B cell (primary cell): ENCODE data around the gene MRM2. TPM values are rescaled to one million over a fixed set of nuclear protein-coding genes. Genes with fewer than 3 reads are reported as not detected.

ENCODE experiments used
- ATAC-seq: fragments of 200-7000 bp; cut with Tn5 transposase; one replicate; pipeline ENCODE4 v1.10.0; 2021; ENCODE audit warnings: low read depth, mild to moderate bottlenecking, moderate number of reproducible peaks, moderate library complexity
- CTCF ChIA-PET: fragments of 350-600 bp; sonication (Branson Sonifier 250); formaldehyde crosslinking; loops from one replicate; lab custom pipeline; 2021; ENCODE audit warnings: antibody characterized with exemption, inconsistent platforms; lab: Charles Lee
- POLR2A ChIA-PET: fragments of 350-600 bp; sonication (Branson Sonifier 250); formaldehyde crosslinking; loops from one replicate; lab custom pipeline; 2021; ENCODE audit warnings: antibody characterized with exemption; lab: Charles Lee
- DNase-seq: peaks from one replicate; pipeline ENCODE4 v3.0.0; 2013
- H2AFZ ChIP-seq: 2 replicates; pipeline ENCODE4 v1.6.1; 2012; ENCODE audit warnings: mild to moderate bottlenecking, low read depth, low read length; ENCODE audit not compliant: insufficient read depth, poor library complexity, severe bottlenecking
- H3K27ac ChIP-seq, 2 donors: 1 replicate in 1 of 2; 2 replicates in 1 of 2; pipeline ENCODE4 v1.5.1; 2012 to 2013; ENCODE audit warnings: low read length in 2 of 2, mild to moderate bottlenecking in 2 of 2, moderate library complexity in 1 of 2
- H3K27me3 ChIP-seq, 4 experiments: fragments of 200-600 bp in 1 of 4; sonication (generic) in 1 of 4; replicated peaks in 1 of 4; 1 replicate in 2 of 4; 2 replicates in 2 of 4; pipeline versions ENCODE4 v1.6.1 to v1.7.0; 2013 to 2016; ENCODE audit warnings: low read length in 3 of 4, mild to moderate bottlenecking in 2 of 4, mixed read lengths in 1 of 4, moderate library complexity in 1 of 4; ENCODE audit not compliant: insufficient read depth in 4 of 4, control insufficient read depth in 3 of 4; ENCODE audit errors: control extremely low read depth in 1 of 4
- H3K36me3 ChIP-seq, 2 experiments: replicated peaks in 1 of 2; 1 replicate in 1 of 2; 2 replicates in 1 of 2; pipeline versions ENCODE4 v1.6.1 to v1.7.1; 2013; ENCODE audit warnings: low read length in 1 of 2; ENCODE audit not compliant: insufficient read depth in 2 of 2, control insufficient read depth in 1 of 2; ENCODE audit errors: control extremely low read depth in 1 of 2, extremely low read depth in 1 of 2
- H3K4me1 ChIP-seq, 2 donors: fragments of 200-600 bp in 1 of 2; sonication (generic) in 1 of 2; 1 replicate in 1 of 2; 2 replicates in 1 of 2; pipeline versions ENCODE4 v1.5.1 to v1.6.1; 2013 to 2017; ENCODE audit warnings: low read length in 2 of 2; ENCODE audit not compliant: control insufficient read depth in 2 of 2, insufficient read depth in 2 of 2
- H3K4me2 ChIP-seq: replicated peaks from 2 replicates; pipeline ENCODE3; 2012; ENCODE audit warnings: mild to moderate bottlenecking, low read depth, low read length; ENCODE audit not compliant: poor library complexity, severe bottlenecking
- H3K4me3 ChIP-seq, 5 experiments: fragments of 200-600 bp in 1 of 5; sonication (generic) in 1 of 5; 1 replicate in 3 of 5; 2 replicates in 2 of 5; pipeline versions ENCODE4 v1.5.1 to v1.7.0; 2011 to 2016; ENCODE audit warnings: low read length in 4 of 5, mild to moderate bottlenecking in 4 of 5, low read depth in 2 of 5, control low read depth in 1 of 5, moderate library complexity in 1 of 5; ENCODE audit not compliant: insufficient read depth in 1 of 5; ENCODE audit errors: control extremely low read depth in 1 of 5, extremely low read depth in 1 of 5
- H3K79me2 ChIP-seq: fragments of 200-600 bp; sonication (generic); one replicate; pipeline ENCODE4 v1.6.0; 2016; ENCODE audit warnings: low read length; ENCODE audit not compliant: control insufficient read depth, insufficient read depth
- H3K9ac ChIP-seq: fragments of 200-600 bp; sonication (generic); 2 replicates; pipeline ENCODE4 v1.6.1; 2017; ENCODE audit warnings: mild to moderate bottlenecking, low read length, moderate library complexity
- H3K9me3 ChIP-seq, 3 donors: one replicate each; pipeline versions ENCODE4 v1.6.1 to v1.7.1; 2013; ENCODE audit warnings: low read length in 2 of 3; ENCODE audit not compliant: control insufficient read depth in 2 of 3, insufficient read depth in 1 of 3; ENCODE audit errors: control extremely low read depth in 1 of 3
- H4K20me1 ChIP-seq: 2 replicates; pipeline ENCODE4 v1.6.0; 2012; ENCODE audit warnings: mild to moderate bottlenecking, low read length; ENCODE audit not compliant: insufficient read depth, control insufficient read depth, poor library complexity, severe bottlenecking
- H3K27ac Mint-ChIP-seq: one replicate; pipeline ENCODE4 v1.8.0; 2021; ENCODE audit warnings: mixed read lengths
- H3K27me3 Mint-ChIP-seq: one replicate; pipeline ENCODE4 v1.8.0; 2021; ENCODE audit warnings: mixed read lengths
- H3K4me1 Mint-ChIP-seq: one replicate; pipeline ENCODE4 v1.8.0; 2021; ENCODE audit warnings: mixed read lengths
- H3K4me3 Mint-ChIP-seq: one replicate; pipeline ENCODE4 v1.8.0; 2021; ENCODE audit warnings: mixed read lengths
- H3K9me3 Mint-ChIP-seq: one replicate; pipeline ENCODE4 v1.8.0; 2022; ENCODE audit warnings: mixed read lengths; ENCODE audit not compliant: insufficient read depth
- CTCF ChIP-seq: fragments of 200-600 bp; IDR thresholded peaks from one replicate; pipeline ENCODE4 v1.8.0; 2022; ENCODE audit warnings: antibody characterized with exemption, mild to moderate bottlenecking
- EZH2 ChIP-seq: IDR thresholded peaks from 2 replicates; pipeline ENCODE4 v1.6.1; 2012; ENCODE audit warnings: borderline replicate concordance, low read depth, mild to moderate bottlenecking, moderate library complexity, low read length; ENCODE audit not compliant: insufficient read depth, poor library complexity, severe bottlenecking
- WGBS: methylation state at CpG from one replicate; pipeline ENCODE4 v1.1.5; 2013; ENCODE audit warnings: missing lambda C conversion rate; ENCODE audit not compliant: insufficient coverage; 5-methylcytosine and 5-hydroxymethylcytosine counted together
- intact Hi-C: fragments of 100-400 bp; cut with micrococcal nuclease; formaldehyde crosslinking; loops from one replicate; pipeline ENCODE4 v1.10.0; 2022
- polyA plus RNA-seq: library from polyadenylated mRNA; depleted of rRNA; stranded (reverse); fragments of >200 nt; gene quantifications from 2 replicates; pipeline ENCODE4 v1.2.3, GENCODE V29; 2012
- total RNA-seq, 2 donors: library from RNA; stranded (reverse); fragments of 120-200 nt in 1 of 2; gene quantifications; 1 replicate in 1 of 2; 2 replicates in 1 of 2; pipeline versions ENCODE4 v1.2.3 to v1.2.4, GENCODE V29; 2013 to 2022

MRM2 gene
- total and polyA plus RNA-seq, 2 donors (not counting 1 experiment from before 2014, with no cell fraction given) = 9.2 to 29.0 TPM

GRCh38 chr7:2281541-2281940, 39.5 kb upstream of the MRM2 start:
- intact Hi-C loops = no loop called here
- H3K4me3 ChIP-seq = no peak overlapping the region
- no peak overlapping the region for H3K4me2 ChIP-seq
- H3K27ac Mint-ChIP-seq = peak overlapping the region; percentile 41
- H3K4me3 Mint-ChIP-seq = no peak overlapping the region
- H3K9me3 ChIP-seq = no peaks in the 10 kb centered on the region
- ChIA-PET POLR2A (no interaction called here), CTCF (no interaction called here)
- H2AFZ ChIP-seq = no peak overlapping the region
- ATAC-seq = no peak
- no peaks in the 10 kb centered on the region for H3K27me3 Mint-ChIP-seq
- no peak for DNase-seq
- WGBS = 92% methylated on average over 9 of the region's 9 CpGs
- peaks cover 0 to 19% of the 10 kb centered on the region in 2 experiments for H3K36me3 ChIP-seq
- H3K9me3 Mint-ChIP-seq = no peaks in the 10 kb centered on the region
- peaks cover 47% of the 10 kb centered on the region for H3K4me1 Mint-ChIP-seq
- TF ChIP-seq CTCF (no peak), EZH2 (no peak)
- H3K4me1 ChIP-seq = no peaks in the 10 kb centered on the region
- peak overlapping the region in 1 of 2 donors; percentile 12 for H3K27ac ChIP-seq
- H3K27me3 ChIP-seq = no peaks in the 10 kb centered on the region
- peaks cover 44% of the 10 kb centered on the region for H4K20me1 ChIP-seq
- H3K79me2 ChIP-seq = peaks cover 82% of the 10 kb centered on the region
- H3K9ac ChIP-seq = no peak overlapping the region

- Mint-ChIP-seq H3K9me3 (no peaks in the 10 kb centered on the region), H3K4me3 (no peak overlapping the region), H3K4me1 (peaks cover 44% of the 10 kb centered on the region), H3K27ac (no peak overlapping the region), H3K27me3 (no peaks in the 10 kb centered on the region)
- Histone ChIP-seq H2AFZ (no peak overlapping the region), H3K9me3 (no peaks in the 10 kb centered on the region), H3K4me2 (no peak overlapping the region), H3K27me3 (no peaks in the 10 kb centered on the region), H3K4me1 (no peaks in the 10 kb centered on the region), H3K4me3 (no peak overlapping the region), H3K27ac (no peak overlapping the region), H3K9ac (no peak overlapping the region), H3K79me2 (peaks cover 78% of the 10 kb centered on the region), H3K36me3 (peaks cover 0 to 26% of the 10 kb centered on the region in 2 experiments), H4K20me1 (peaks cover 47% of the 10 kb centered on the region)
- ChIA-PET CTCF (interaction anchor here (1.2 to 1.6 kb wide), 2 partner anchors 67 to 71 kb away, joined by 3 to 5 read pairs; no protein-coding TSS in a partner anchor), POLR2A (interaction anchor here (0.7 kb wide), 2 partner anchors 8 to 10 kb away, joined by 3 to 4 read pairs; no protein-coding TSS in a partner anchor)
- intact Hi-C loops = no loop called here
- WGBS = no CpG with 5 or more reads among the region's 2 CpGs
- TF ChIP-seq CTCF = no peak
- TF ChIP-seq EZH2 = no peak
- DNase-seq (no peak), ATAC-seq (no peak)
These were observed 38.4 kb upstream of the MRM2 start for GRCh38 chr7:2280424-2280823.
